ENCODE measurements around the gene UBAC1.
"Not testable (repeated sequence)": the region's sequence is repeated elsewhere in the genome, so short reads cannot be mapped to it uniquely, and the experiment has no call there.

Gene UBAC1

DNA sequence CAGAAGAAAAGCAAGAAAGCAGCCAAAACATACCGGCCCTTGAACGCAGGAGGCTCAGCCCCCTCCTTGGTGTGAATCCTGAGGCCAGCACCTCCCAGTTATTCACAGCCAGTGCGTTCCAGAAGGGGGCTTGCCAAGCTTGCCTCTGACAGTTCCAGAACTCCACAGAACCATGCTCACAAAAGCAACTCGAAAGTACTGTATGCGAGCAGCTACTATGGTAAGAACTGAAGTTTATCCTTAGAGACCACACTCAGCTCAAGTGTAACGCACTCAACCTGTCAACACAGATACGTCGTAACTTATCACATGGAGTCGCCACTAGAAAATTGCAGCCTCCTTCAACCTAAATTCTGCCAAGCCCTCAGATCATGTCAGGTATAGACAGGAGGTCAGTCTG, 1.4 kb downstream of the UBAC1 start:
- no peak for DNase-seq (ENCODE audit: low read depth)

DNA sequence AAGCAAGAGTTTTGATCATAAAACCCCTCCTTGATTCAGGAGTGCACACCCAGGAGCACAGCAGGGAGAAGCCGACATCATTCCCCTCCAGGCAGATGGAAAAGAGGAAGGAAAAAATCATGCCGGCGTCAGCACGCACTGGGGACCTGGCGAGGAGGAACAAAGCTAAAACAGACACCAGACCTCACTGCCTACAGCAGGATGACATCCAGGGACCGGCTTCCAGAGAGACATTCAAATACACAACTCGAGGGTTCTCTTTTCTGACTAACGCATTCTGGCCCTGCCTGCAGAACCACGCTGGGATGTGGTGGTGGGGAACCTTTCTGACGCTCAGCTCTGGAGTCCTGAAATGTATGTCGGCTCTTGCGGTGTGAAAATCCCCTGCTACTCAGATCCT, 2.7 kb downstream of the UBAC1 start:
- DNase-seq (ENCODE audit: low read depth), result no peak

DNA sequence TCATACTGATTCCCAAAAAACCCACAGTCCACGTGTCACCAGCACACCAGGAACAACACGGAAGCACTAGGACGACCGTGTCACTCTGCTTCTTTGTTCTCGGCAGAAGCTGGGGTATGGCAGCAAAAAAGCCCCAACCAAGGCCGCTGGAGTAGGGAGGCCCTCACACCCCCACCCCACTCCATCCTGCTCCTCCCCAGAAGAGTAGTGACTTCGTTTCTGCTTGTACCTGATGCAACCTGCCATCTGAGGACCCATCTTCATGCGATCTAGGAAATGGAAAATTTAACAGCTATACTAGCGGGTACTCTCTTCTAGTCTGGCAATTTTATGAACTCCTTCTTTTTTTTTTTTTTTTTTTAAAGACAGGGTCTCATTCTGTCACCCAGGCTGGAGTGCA, 3.7 kb downstream of the UBAC1 start:
- no peak for DNase-seq (ENCODE audit: low read depth)

DNA sequence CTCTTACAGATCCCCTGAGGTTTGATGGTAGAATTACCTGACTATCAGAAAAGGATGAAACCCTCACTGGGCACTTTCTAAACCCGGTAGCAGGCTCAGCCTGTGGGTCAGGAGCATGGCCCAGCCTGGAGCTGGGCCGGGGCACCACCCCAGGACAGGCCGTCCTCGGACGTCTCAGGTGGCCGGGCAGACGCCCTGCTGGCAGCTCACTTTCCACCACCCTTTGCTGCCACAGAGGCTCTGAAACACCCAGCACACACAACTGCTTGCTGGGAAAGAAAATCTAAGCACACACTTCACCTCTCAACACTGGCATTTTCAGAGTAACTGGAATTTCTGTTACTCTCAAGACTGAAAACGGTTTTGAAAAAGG, 4.4 kb downstream of the UBAC1 start:
- no peak for DNase-seq (ENCODE audit: low read depth)

DNA sequence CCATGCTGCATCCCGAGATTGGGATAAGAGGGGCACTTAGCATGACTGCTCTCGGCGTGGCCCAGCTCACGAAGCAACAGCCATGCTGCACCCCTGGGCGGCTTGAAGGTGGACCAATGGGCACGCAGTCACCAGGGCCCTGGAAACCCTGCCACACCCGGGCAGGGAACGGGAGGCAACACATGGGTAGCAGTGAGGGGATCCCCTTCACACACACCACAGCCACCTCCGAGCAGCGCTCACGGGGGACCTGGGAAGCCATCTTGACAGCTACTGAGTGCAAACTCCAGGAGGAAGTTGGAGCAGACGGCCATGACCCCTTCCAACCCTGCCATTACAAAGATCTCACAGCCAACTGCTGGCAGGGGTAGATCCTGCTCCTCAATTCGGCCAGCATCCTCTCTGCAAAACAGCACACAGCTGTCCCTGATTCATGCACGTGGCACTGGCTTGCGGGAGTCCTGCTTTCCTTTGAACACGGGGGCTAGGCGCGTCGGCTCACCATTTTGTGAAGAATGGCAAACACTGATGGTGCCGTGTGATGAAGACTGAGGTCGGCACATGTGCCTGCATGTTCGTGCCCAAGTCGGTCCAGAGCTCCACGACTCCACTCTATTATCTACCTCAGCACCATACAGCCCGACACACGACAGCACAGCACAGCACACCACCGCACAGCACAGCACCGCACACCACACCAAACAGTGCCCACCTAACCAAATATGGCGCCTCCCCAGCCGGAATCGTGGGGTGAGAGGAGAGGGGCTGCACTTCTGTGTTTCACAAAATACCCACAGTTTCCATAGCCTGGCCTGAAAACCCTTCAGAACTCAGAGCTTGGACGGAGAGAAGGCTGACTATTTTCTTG, 5.0 kb downstream of the UBAC1 start:
- no peak for DNase-seq (ENCODE audit: low read depth)

DNA sequence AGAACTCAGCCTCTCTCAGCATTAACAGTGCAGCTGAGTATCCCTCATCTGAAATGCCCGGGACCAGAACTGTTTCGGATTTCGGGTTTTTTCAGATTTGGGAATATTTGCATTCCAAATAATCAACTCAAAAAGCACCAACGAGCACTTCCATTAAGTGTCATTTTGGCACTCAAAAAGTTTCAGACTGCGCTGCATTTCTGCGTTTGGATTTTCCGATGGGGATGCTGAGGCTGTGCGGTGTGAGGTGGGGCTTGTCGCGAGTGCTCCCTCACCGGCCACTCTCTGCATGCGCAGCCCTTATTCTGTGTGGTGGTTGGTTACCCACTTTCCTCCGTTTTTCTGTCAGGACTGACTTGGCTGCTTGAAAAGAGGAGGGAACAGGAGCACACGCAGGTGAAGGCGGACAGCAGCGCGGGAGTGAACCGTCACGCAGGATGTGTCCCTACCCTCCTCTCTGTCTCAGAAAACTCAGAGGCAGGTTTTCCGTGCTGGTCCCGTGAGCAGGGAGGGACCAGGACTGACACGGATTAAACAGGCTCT, 8.4 kb downstream of the UBAC1 start:
- no peak for DNase-seq (ENCODE audit: low read depth)

DNA sequence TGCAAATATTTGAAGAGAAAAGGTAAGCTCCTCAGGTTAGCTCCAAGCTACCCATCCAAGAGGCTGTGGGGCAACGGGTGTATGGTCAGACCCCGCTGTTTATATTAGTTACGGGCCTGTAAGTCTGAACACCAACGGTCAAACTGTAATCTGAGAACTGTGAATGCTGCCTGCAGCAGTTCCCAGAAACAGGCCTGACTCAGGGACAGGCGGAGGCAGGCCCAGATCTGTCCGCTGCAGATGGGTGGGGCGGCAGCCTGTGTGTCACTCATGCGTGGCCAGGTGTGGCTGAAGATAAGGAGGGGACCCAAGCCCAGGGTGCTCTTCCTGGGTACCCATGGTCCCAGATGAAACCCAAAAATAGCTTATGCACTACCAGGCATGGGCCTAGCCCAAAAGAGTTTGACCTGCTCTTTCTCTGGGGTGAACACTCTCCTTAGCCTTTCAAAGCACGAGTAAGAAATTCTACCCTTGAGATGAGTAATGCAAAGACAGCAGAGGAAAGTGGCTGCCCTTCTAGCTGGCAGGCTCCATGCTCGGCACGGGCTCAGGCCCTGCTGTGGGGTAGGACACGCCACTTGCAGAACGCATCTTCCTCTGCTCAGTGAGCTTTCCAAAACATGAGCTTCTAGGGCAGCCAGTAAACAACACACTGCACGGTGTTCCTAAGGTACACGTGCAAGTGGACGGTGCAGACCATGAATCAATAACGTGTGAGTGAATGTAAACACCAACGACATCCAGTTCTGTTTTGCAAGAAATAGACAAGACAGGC, 9.1 kb downstream of the UBAC1 start:
- DNase-seq (ENCODE audit: low read depth), result no peak

DNA sequence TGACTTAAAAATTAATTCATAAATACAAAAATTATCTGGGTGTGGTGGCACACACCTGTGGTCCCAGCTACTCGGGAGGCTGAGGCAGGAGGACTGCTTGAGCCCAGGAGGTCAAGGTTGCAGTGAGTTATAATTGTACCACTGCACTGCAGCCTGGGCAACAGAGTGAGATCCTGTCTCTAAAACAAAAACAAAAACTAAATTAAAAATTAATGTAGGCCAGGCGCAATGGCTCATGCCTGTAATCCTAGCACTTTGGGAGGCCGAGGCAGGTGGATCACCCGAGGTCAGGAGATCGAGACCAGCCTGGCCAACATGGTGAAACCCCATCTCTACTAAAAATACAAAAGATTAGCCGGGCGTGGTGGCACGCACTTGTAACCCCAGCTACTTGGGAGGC, 9.9 kb downstream of the UBAC1 start:
- not testable (repeated sequence) for DNase-seq (ENCODE audit: low read depth)

DNA sequence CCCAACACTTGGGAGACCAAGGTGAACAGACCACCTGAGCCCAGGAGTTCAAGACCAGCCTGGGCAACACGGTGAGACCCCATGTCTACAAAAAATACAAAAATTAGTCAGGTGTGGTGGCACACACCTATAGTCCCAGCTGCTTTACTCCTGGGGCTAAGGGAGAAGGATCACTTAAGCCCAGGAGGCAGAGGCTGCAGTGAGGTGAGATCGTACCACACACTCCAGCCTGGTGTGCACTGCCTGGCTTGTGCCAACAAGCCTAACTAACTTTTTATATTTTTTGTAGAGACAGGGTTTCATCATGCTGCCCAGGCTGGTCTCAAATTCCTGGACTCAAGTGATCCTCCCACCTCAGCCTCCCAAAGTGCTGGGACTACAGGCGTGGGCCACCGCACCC, 10.3 kb downstream of the UBAC1 start:
- not testable (repeated sequence) for DNase-seq (ENCODE audit: low read depth)

DNA sequence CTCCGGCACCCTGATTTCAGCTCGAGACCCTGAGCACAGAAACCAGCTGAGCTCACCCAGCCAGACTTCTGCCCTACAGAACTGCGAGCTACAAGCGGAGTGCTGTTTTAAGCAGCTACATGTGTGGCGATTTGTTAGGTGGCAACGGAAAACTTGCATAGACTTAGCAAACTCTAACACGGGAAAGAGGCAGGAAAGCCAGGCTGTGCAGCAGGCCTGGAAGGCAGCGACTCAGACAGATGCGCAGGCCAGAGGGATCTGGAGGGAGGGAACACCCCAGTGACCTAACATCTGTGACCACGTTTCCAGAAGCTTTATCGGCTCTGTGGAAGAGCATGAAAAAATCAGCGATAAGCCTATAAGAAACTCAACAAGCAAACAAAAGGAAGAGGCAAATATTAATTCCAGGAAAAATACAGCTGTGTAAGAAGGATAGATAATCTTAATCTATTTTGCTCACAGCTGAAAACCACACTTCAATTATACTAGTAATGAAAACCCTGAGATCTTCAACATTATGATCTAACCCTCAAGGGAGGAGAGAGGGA, 11.0 kb downstream of the UBAC1 start:
- no peak for DNase-seq (ENCODE audit: low read depth)

DNA sequence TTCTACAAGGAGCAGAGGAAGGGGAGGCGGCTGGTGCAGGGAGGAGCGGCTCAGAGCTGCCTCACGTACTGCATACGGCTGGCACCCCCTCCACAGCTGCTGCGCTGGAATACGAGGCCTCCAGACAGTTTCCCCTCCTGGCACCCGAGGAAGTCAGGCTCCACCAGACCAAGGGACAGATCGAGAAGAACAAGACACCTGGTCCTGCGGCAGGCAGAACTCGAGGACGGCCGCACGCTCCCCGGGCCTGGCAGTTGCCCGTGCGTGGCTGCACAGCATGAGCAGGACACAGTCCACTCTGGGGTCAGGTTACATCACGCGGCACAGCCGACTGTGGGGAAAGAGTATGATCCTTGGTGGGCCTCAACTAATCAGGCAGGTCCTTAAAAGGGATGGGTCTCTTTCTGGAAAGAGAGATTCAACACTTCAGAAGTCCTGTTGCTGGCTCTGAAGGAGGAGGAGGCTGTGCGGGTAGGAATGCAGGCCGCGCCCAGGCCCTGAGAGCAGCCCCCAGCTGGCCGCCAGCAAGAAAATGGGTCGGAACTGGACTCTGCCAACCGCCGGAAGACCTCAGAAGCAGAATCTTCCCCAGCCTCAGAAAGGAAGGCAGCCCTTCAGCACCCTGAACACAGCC, 11.6 kb downstream of the UBAC1 start:
- no peak for DNase-seq (ENCODE audit: low read depth)

DNA sequence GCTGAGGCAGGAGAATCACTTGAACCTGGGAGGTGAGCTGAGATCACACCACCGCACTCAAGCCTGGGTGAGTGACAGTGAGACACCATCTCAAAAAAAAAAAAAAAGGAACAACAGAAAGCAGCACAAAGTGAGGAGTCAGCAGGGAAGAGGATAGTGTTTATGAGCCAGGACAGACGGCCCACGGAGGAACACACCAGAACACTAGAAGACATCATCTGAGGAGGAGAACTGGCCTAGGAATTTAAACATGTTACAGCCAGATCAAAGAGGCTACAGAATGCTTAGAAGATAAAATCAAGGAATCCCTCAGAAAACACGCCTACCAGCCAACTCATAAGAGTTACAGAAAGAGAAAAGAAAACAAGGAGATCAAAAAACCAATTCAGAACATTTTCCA, 12.2 kb downstream of the UBAC1 start:
- DNase-seq (ENCODE audit: low read depth), result no peak

DNA sequence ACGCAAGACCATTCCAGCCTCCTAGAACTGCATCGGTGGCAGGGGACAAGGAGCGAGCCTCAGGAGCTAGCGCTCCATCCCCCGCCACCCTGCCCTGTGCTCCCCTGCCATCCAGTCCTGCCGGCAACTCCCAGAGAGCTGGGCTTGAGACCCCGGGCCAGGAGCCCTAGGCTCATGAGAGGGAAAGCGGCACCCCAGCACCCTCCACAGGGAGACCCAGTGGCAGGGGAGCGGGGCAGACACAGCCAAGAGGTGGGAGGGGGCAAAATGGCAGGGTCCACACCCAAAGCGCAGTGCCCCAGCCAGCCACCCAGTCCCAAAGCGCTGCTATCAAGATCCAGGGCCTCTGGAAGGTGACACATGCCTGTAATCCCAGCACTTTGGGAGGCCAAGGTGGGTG, 12.7 kb downstream of the UBAC1 start:
- DNase-seq (ENCODE audit: low read depth), result no peak

DNA sequence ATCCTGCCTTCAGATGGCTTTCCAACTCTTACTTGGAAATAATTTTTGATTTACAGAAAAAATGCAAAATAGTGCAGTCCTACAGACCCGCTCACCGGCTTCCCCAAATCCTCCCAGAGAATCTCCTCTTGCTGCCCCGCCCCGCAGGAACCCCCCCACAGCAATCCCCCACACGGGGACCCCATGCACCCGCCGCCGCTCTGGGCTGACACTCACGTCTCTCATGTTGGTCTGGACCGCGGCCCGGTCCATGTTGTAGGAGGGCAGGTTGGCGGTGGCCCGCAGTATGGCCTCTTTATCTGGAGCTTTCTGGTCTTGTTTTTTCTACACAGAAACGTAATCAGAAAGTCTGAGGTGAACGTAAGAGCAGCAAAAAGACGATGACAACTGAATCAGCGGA, 13.6 kb downstream of the UBAC1 start:
- DNase-seq (ENCODE audit: low read depth), result no peak

DNA sequence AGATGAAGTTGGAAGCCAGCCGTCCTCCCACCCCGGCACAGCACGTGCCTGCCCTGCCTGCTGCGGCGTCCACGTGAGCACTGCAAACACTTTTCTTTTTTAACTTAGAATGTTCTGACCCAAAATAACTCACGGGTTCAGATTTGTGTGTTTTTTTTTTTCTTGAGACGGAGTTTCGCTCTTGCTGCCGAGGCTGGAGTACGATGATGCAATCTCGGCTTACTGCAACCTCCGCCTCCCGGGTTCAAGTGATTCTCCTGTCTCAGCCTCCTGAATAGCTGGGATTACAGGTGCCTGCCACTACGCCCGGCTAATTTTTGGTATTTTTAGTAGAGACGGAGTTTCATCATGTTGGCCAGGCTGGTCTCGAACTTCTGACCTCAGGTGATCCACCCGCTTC, 14.1 kb downstream of the UBAC1 start:
- DNase-seq (ENCODE audit: low read depth), result not testable (repeated sequence)

DNA sequence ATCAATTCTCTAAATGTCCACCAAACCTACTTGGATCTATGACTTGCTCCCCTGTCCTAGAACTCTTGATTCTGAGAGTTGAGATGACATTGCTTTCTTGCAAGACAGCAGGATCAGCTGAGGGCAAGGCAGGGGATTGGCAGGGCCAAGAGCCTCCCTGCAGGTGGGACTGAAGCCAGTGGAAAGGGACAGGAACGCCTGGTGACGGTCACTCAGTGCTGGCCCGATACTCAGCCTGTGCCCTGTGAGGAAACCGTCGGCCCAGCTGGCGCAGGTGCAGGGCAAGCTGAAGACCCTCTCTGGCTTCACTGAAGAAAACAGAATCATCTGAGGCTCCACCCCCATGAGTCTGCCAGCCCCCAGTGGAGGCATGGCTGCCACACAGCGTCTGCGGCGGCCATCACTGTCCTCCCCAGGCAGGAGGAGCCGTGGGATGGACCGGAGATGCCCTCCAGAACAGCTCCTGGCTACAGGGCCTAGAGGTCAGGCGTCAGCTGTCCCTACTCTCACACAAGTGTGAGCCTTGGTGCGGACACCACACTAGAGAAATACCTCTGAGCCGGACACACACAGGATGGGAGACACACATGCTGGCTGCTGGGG, 14.7 kb downstream of the UBAC1 start:
- DNase-seq (ENCODE audit: low read depth), result no peak

DNA sequence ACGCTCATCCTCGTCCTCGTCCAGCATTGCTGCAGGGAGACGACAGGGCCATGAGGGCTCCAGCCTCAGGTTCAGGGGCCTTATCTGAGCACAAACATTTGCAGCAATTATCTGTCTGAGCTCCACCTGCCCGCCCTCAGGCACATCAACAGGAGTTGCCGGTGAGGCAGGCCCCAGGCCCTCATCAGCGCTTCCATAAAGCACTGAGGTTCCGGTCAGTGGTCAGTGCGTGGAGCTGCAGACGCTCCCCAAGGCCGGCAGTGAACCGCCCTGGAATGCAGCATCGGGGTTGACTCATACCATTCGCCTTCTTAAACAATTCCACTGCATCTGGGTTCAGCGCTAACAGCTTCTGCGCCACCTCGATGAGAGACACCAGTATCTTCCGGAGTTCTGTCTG, 15.2 kb downstream of the UBAC1 start:
- DNase-seq (ENCODE audit: low read depth), result no peak

DNA sequence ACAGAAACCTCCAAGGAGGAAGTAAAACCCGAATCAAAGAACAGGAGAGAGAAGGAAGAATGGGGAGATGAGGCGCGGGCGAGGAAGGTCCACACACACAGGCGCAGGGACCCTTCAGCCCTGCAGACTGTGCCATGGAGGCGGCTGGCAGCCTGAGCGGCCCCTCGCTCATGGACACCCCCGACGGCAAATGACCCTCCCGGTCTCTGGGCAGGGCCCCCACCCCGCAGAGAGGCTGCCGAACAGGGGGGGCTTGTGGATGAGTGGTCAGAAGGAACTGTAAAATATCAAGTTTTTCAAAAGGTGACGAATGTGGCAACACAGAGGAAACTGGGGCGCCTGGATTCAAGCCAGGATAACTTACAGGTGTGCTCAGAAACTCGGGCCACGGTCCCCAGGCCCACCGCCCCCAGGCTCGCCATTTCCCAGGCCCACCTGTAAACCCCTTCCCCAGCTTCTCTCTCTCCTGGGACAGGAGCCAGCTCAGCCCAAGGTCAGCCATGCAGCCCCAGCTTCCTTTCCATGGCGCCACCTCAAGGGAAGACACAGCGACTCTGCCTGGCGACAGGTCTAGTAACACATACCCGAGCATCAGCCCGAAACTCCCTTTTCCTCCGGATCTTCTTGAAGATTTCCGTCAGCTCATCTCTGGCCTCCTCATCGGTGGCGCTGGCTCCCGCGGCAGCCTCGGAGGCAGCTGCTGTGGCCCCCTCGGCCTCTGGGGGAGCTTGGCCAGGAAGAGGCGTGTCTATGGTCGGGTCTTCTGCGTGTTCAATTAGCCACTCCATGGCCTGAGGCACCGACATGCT, 16.5 kb downstream of the UBAC1 start:
- no peak for DNase-seq (ENCODE audit: low read depth)

DNA sequence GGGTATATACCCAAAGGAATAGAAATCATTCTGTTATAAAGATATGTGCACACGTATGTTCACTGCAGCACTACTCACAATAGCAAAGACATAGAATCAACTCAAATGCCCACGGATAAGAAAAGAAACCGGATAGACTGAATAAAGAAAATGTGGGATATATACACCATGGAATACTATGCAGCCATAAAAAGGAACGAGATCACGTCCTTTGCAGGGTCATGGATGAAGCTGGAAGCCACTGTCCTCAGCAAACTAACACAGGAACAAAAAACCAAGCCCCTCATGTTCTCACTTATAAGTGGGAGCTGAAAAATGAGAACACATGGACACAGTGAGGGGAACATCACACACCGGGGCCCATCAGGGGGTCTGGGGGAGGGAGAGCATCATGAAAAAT, 17.6 kb downstream of the UBAC1 start:
- DNase-seq (ENCODE audit: low read depth), result not testable (repeated sequence)

DNA sequence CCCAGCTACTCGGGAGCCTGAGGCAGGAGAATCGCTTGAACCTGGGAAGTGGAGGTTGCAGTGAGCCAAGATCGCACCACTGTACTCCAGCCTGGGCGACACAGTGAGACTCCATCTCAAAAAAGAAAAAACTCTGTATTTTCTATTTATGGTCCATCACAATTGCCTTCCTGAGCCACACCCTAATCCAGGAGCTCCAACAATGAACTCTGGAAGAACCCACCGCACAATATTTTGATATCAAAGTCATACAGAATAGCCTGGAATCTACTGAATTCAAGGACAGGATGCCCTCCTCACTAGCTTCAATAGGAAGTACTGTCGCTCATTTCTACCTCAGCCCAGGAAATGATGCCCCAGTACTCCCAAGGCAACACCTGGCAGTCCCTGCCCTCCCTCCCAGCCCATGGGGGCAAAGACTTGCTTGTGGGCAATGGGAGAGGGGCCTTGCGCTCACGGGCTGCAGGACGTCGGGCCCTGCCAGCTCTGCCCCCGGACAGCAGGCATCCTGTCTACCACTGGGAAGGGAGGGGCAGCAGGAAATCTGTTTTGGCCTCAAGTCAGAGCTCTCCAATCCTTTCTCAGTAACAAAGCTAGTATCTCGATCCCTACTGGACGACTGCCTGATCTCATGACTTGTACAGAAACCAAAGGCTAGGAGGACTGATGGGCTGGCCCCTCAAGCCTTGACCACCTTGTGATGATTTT, 19.7 kb downstream of the UBAC1 start:
- DNase-seq (ENCODE audit: low read depth), result no peak
